Inferior parietal cortex (tissue), 1 donor: ENCODE measurements around the gene DDC.
"Not testable (repeated sequence)": the region's sequence is repeated elsewhere in the genome, so short reads cannot be mapped to it uniquely, and the experiment has no call there.

Source experiments
- DNase-seq: peaks from one replicate; pipeline ENCODE4 v3.0.0-alpha.2; 2016; ENCODE audit errors: extremely low spot score

Gene DDC

GRCh38 chr7:50589364-50589763 lies 24.2 kb upstream of the DDC start:
- DNase-seq, result no peak

- DNase-seq, result no peak
Observed at GRCh38 chr7:50588937-50589336, 23.7 kb upstream of the DDC start.

- no peak for DNase-seq
Observed at GRCh38 chr7:50587737-50588136, 22.5 kb upstream of the DDC start.

GRCh38 chr7:50584793-50585408 lies 19.7 kb upstream of the DDC start:
- DNase-seq, result no peak

GRCh38 chr7:50584386-50584785 lies 19.2 kb upstream of the DDC start:
- DNase-seq, result no peak

GRCh38 chr7:50583295-50583694 lies 18.1 kb upstream of the DDC start:
- DNase-seq, result not testable (repeated sequence)

- not testable (repeated sequence) for DNase-seq
Observed at GRCh38 chr7:50582271-50582670, 17.1 kb upstream of the DDC start.

GRCh38 chr7:50580666-50581065 lies 15.5 kb upstream of the DDC start:
- not testable (repeated sequence) for DNase-seq

GRCh38 chr7:50580057-50580456 lies 14.9 kb upstream of the DDC start:
- no peak for DNase-seq

GRCh38 chr7:50578105-50578504 lies 12.9 kb upstream of the DDC start:
- not testable (repeated sequence) for DNase-seq

GRCh38 chr7:50577569-50577968 lies 12.4 kb upstream of the DDC start:
- no peak for DNase-seq

GRCh38 chr7:50576388-50576787 lies 11.2 kb upstream of the DDC start:
- not testable (repeated sequence) for DNase-seq

GRCh38 chr7:50567715-50568261 lies 2.6 kb upstream of the DDC start:
- DNase-seq, result no peak

- DNase-seq, result no peak
Observed at GRCh38 chr7:50565977-50566376, 772 bp upstream of the DDC start.

- no peak for DNase-seq
Observed at GRCh38 chr7:50565559-50565916, 333 bp upstream of the DDC start.

- DNase-seq, result no peak
Observed at GRCh38 chr7:50564171-50564570, 1.0 kb downstream of the DDC start.

- DNase-seq, result no peak
Observed at GRCh38 chr7:50562136-50562535, 3.1 kb downstream of the DDC start.

GRCh38 chr7:50560865-50561351 lies 4.3 kb downstream of the DDC start:
- no peak for DNase-seq

- DNase-seq, result no peak
Observed at GRCh38 chr7:50559881-50560280, 5.3 kb downstream of the DDC start.

- no peak for DNase-seq
Observed at GRCh38 chr7:50558294-50559053, 6.7 kb downstream of the DDC start.

GRCh38 chr7:50557099-50557498 lies 8.1 kb downstream of the DDC start:
- no peak for DNase-seq

- DNase-seq, result no peak
Observed at GRCh38 chr7:50556247-50556991, 8.8 kb downstream of the DDC start.
